ENCODE measurements around the gene TBC1D14. TPM values are rescaled to one million over a fixed set of nuclear protein-coding genes. Genes with fewer than 3 reads are reported as not detected.

Gene TBC1D14
- polyA plus RNA-seq, 1 of the 3 experiments (the other 2 are of a cell fraction), result 39.5 TPM

- CTCF ChIA-PET, result interaction anchor here (1.0 to 2.3 kb wide), 3 partner anchors 14 to 55 kb away, joined by 4 to 5 read pairs (median 4); partner anchors contain the start of genes GRPEL1 and TADA2B
- H3K36me3 ChIP-seq (replicated peaks in 1 of 2; ENCODE audit: control insufficient read depth in 1 of 2, insufficient read depth in 2 of 2, low read length in 1 of 2), result peaks cover 9 to 20% of the 10 kb centered on the region in 2 experiments
These were observed 119.6 kb downstream of the TBC1D14 start for GRCh38 chr4:7029212-7029611.

GRCh38 chr4:7029921-7030320 is 120.3 kb downstream of the TBC1D14 start:
- 95% methylated on average over 10 of the region's 10 CpGs for WGBS (ENCODE audit: low lambda C conversion rate)
- CTCF ChIA-PET, result interaction anchor here (0.8 to 2.3 kb wide), 5 partner anchors 13 to 55 kb away, joined by 3 to 9 read pairs (median 4); partner anchors contain the start of genes GRPEL1 and TADA2B
- no peak overlapping the region for H2AFZ ChIP-seq (ENCODE audit: low read depth)
- H3K36me3 ChIP-seq (replicated peaks in 1 of 2; ENCODE audit: control insufficient read depth in 1 of 2, insufficient read depth in 2 of 2, low read length in 1 of 2), result peaks cover 9 to 20% of the 10 kb centered on the region in 2 experiments
- DNase-seq, result no peak
- H3K27me3 ChIP-seq (ENCODE audit: insufficient read depth), result no peaks in the 10 kb centered on the region
- no peak overlapping the region for H3K4me3 ChIP-seq (ENCODE audit: low read depth in 2 of 2, low read length in 1 of 2)
- no peaks in the 10 kb centered on the region for H3K9me3 ChIP-seq
- POLR2A ChIA-PET, result no interaction called here
- H3K79me2 ChIP-seq (ENCODE audit: insufficient read depth), result no peaks in the 10 kb centered on the region
- no peaks in the 10 kb centered on the region for H3K9me2 ChIP-seq
- peaks cover 8% of the 10 kb centered on the region for H3F3A ChIP-seq (replicated peaks; ENCODE audit: insufficient read depth)
- H3K27ac ChIP-seq (ENCODE audit: low read depth in 2 of 2, low read length in 1 of 2), result no peak overlapping the region
- H3K9ac ChIP-seq, result no peak overlapping the region
- no peak overlapping the region for H3K4me2 ChIP-seq
- no peaks in the 10 kb centered on the region for H4K20me1 ChIP-seq (ENCODE audit: insufficient read depth)
- H3K4me1 ChIP-seq (ENCODE audit: control insufficient read depth in 1 of 2, insufficient read depth in 2 of 2, low read depth in 1 of 2, low read length in 1 of 2), result peaks cover 0 to 5% of the 10 kb centered on the region in 2 experiments; a peak in 1 of 4 replicates
- TF ChIP-seq CHD2 (IDR thresholded peaks at IDR 0.05; ENCODE audit: low read length, partially characterized antibody), result no peak
- no peak for TF ChIP-seq USF1 (IDR thresholded peaks at IDR 0.05; ENCODE audit: borderline replicate concordance, low read depth)
- TF ChIP-seq NFIC (IDR thresholded peaks at IDR 0.05; ENCODE audit: borderline replicate concordance), result no peak
- no peak for TF ChIP-seq RCOR1 (IDR thresholded peaks at IDR 0.05; ENCODE audit: low read length)
- no peak for TF ChIP-seq PBX3 (IDR thresholded peaks at IDR 0.05)
- no peak for TF ChIP-seq FOXM1 (IDR thresholded peaks at IDR 0.05; ENCODE audit: low read depth)
- TF ChIP-seq IRF3 (IDR thresholded peaks at IDR 0.05; ENCODE audit: low read depth, low read length), result no peak
- no peak for TF ChIP-seq CTCF (IDR thresholded peaks at IDR 0.05)
- no peak for TF ChIP-seq TAF1 (IDR thresholded peaks at IDR 0.05; ENCODE audit: borderline replicate concordance, low read depth, low read length)
- TF ChIP-seq GABPA (IDR thresholded peaks at IDR 0.05; ENCODE audit: low read depth), result no peak
- no peak for TF ChIP-seq SIN3A (IDR thresholded peaks at IDR 0.05; ENCODE audit: borderline replicate concordance, low read depth, low read length)
- no peak for TF ChIP-seq FOSL2 (IDR thresholded peaks at IDR 0.05; ENCODE audit: borderline replicate concordance, low read depth)

More at GRCh38 chr4:7029212-7029611, 119.6 kb downstream of the TBC1D14 start:
- H3K4me2 ChIP-seq, result no peak overlapping the region
- no peak overlapping the region for H3K4me3 ChIP-seq (ENCODE audit: low read depth in 2 of 2, low read length in 1 of 2)
- H3K9me2 ChIP-seq, result no peaks in the 10 kb centered on the region
- H3K9ac ChIP-seq, result no peak overlapping the region
- H2AFZ ChIP-seq (ENCODE audit: low read depth), result no peak overlapping the region
- WGBS (ENCODE audit: low lambda C conversion rate), result 95% methylated on average over 12 of the region's 12 CpGs
- H3K9me3 ChIP-seq, result no peaks in the 10 kb centered on the region
- H3K27ac ChIP-seq (ENCODE audit: low read depth in 2 of 2, low read length in 1 of 2), result no peak overlapping the region
- TF ChIP-seq NRF1 (IDR thresholded peaks at IDR 0.05; ENCODE audit: low read depth, low read length) (no peak), JUND (IDR thresholded peaks at IDR 0.05) (no peak), YY1 (IDR thresholded peaks at IDR 0.05; ENCODE audit: low read depth) (no peak), TAF1 (IDR thresholded peaks at IDR 0.05; ENCODE audit: borderline replicate concordance, low read depth, low read length) (no peak), SMC3 (IDR thresholded peaks at IDR 0.05; ENCODE audit: low read depth, low read length) (no peak), POLR2AphosphoS5 (IDR thresholded peaks at IDR 0.05; ENCODE audit: low read depth, low read length) (no peak), NFIC (IDR thresholded peaks at IDR 0.05; ENCODE audit: borderline replicate concordance) (no peak), TEAD4 (IDR thresholded peaks at IDR 0.05; ENCODE audit: borderline replicate concordance, insufficient read depth) (no peak), EZH2phosphoT487 (IDR thresholded peaks at IDR 0.05; ENCODE audit: borderline replicate concordance, low read depth) (no peak), USF1 (IDR thresholded peaks at IDR 0.05; ENCODE audit: borderline replicate concordance, low read depth) (no peak), RXRA (IDR thresholded peaks at IDR 0.05; ENCODE audit: borderline replicate concordance, low read depth) (no peak), FOXJ3 (CRISPR knock-in tag; IDR thresholded peaks at IDR 0.05) (no peak), ELF1 (IDR thresholded peaks at IDR 0.05) (no peak), MAX (IDR thresholded peaks at IDR 0.05; ENCODE audit: low read depth) (no peak)
- no peaks in the 10 kb centered on the region for H3K27me3 ChIP-seq (ENCODE audit: insufficient read depth)
- H3K4me1 ChIP-seq (ENCODE audit: control insufficient read depth in 1 of 2, insufficient read depth in 2 of 2, low read depth in 1 of 2, low read length in 1 of 2), result no peaks in the 10 kb centered on the region
- peaks cover 8% of the 10 kb centered on the region for H3F3A ChIP-seq (replicated peaks; ENCODE audit: insufficient read depth)
- POLR2A ChIA-PET, result no interaction called here
- H3K79me2 ChIP-seq (ENCODE audit: insufficient read depth), result no peaks in the 10 kb centered on the region
- no peak for DNase-seq
- H4K20me1 ChIP-seq (ENCODE audit: insufficient read depth), result no peaks in the 10 kb centered on the region
